Neural cell (in vitro differentiated cells): ENCODE data around the gene DUS2.
"Not testable (repeated sequence)": the region's sequence is repeated elsewhere in the genome, so short reads cannot be mapped to it uniquely, and the experiment has no call there.

Source experiments
- CTCF ChIP-seq: fragments of 450-650 bp; IDR thresholded peaks from 2 replicates; pipeline ENCODE4 v1.5.1; 2014; ENCODE audit warnings: antibody characterized with exemption, mild to moderate bottlenecking, moderate library complexity; ENCODE audit not compliant: poor library complexity, severe bottlenecking
- EP300 ChIP-seq: fragments of 450-650 bp; conservative IDR thresholded peaks from 2 replicates; pipeline ENCODE4 v1.6.1; 2014; ENCODE audit warnings: antibody characterized with exemption, mild to moderate bottlenecking, moderate library complexity; ENCODE audit not compliant: poor library complexity, severe bottlenecking
- EZH2 ChIP-seq: fragments of 200-600, 300-800 bp; shearing (Covaris generic), sonication (generic); IDR thresholded peaks from 2 replicates; pipeline ENCODE4 v1.6.1; 2014; ENCODE audit warnings: antibody characterized with exemption, low read length, borderline replicate concordance, mild to moderate bottlenecking; ENCODE audit not compliant: insufficient read depth, poor library complexity, severe bottlenecking
- POLR2AphosphoS5 ChIP-seq: IDR thresholded peaks from 2 replicates; pipeline ENCODE4 v1.6.1; 2012
- RAD21 ChIP-seq: fragments of 450-650 bp; conservative IDR thresholded peaks from 2 replicates; pipeline ENCODE4 v1.6.1; 2014; ENCODE audit warnings: antibody characterized with exemption, mild to moderate bottlenecking, moderate library complexity
- REST ChIP-seq: IDR thresholded peaks from 2 replicates; pipeline ENCODE4 v1.6.1; 2012; ENCODE audit warnings: borderline replicate concordance

GRCh38 chr16:68118954-68119353 is 95.9 kb downstream of the DUS2 start:
- not testable (repeated sequence) for TF ChIP-seq CTCF, EZH2, RAD21, POLR2AphosphoS5, EP300, REST
